Endothelial cell of umbilical vein (primary cell): Measurements from ENCODE around the gene MTX1. TPM values are rescaled to one million over a fixed set of nuclear protein-coding genes. Genes with fewer than 3 reads are reported as not detected.

Experiments
- BruUV-seq: library from RNA; stranded (reverse); fragments of 400-500 nt; replicated peaks from 2 replicates; lab custom pipeline; 2021; lab: Mats Ljungman, UMichigan
- CTCF ChIA-PET: fragments of 300-600, 350-600 bp; sonication (Branson Sonifier 250); formaldehyde crosslinking; loops from one replicate; lab custom pipeline; 2021; ENCODE audit warnings: antibody characterized with exemption, inconsistent platforms; lab: Charles Lee
- POLR2A ChIA-PET: fragments of 300-600, 350-600 bp; sonication (Branson Sonifier 250); formaldehyde crosslinking; loops from one replicate; lab custom pipeline; 2021; ENCODE audit warnings: antibody characterized with exemption, inconsistent platforms; lab: Charles Lee
- DNase-seq: peaks from one replicate; pipeline ENCODE4 v3.0.0-alpha.2; 2011; ENCODE audit warnings: low read depth, low spot score
- FAIRE-seq: peaks from 2 replicates; lab custom pipeline; 2011; peaks lifted over from hg19 to GRCh38; lab: Jason Lieb, UNC
- H2AFZ ChIP-seq: 2 replicates; pipeline ENCODE4 v1.6.0; 2012; ENCODE audit warnings: low read depth, low read length, control low read depth, inconsistent platforms
- H3K27ac ChIP-seq: 2 replicates; pipeline ENCODE4 v1.5.1; 2011; ENCODE audit warnings: low read depth, mild to moderate bottlenecking, control low read depth, low read length, moderate library complexity; ENCODE audit not compliant: insufficient read depth
- H3K27me3 ChIP-seq, 2 experiments: 2 replicates each; pipeline versions ENCODE4 v1.6.0 to v1.6.1; 2011; ENCODE audit warnings: low read length in 2 of 2, mixed read lengths in 1 of 2; ENCODE audit not compliant: control insufficient read depth in 2 of 2, insufficient read depth in 2 of 2
- H3K36me3 ChIP-seq, 2 experiments: 2 replicates in 1 of 2; 3 replicates in 1 of 2; pipeline ENCODE4 v1.5.1; 2011; ENCODE audit warnings: low read length in 2 of 2, mild to moderate bottlenecking in 1 of 2, moderate library complexity in 1 of 2; ENCODE audit not compliant: control insufficient read depth in 2 of 2, insufficient read depth in 2 of 2; ENCODE audit errors: extremely low read depth in 1 of 2
- H3K4me1 ChIP-seq: 3 replicates; pipeline ENCODE4 v1.5.1; 2011; ENCODE audit warnings: mild to moderate bottlenecking, low read length; ENCODE audit not compliant: control insufficient read depth, insufficient read depth; ENCODE audit errors: extremely low read depth
- H3K4me2 ChIP-seq: 2 replicates; pipeline ENCODE4 v1.6.1; 2011; ENCODE audit warnings: low read length, control low read depth, mixed read lengths; ENCODE audit not compliant: insufficient read depth
- H3K4me3 ChIP-seq, 3 experiments: fragments of 200-600 bp in 1 of 3; sonication (generic), shearing (Covaris generic) in 1 of 3; replicated peaks in 1 of 3; 2 replicates each; pipeline ENCODE4 v1.5.1; 2011 to 2016; ENCODE audit warnings: control low read depth in 3 of 3, low read length in 3 of 3, mild to moderate bottlenecking in 2 of 3, inconsistent platforms in 1 of 3, low read depth in 1 of 3, moderate library complexity in 1 of 3; ENCODE audit not compliant: insufficient read depth in 1 of 3
- H3K79me2 ChIP-seq: 2 replicates; pipeline ENCODE4 v1.6.0; 2012; ENCODE audit warnings: low read length, inconsistent platforms; ENCODE audit not compliant: control insufficient read depth, insufficient read depth
- H3K9ac ChIP-seq: replicated peaks from 2 replicates; pipeline ENCODE3; 2011; ENCODE audit warnings: low read length, control low read depth; ENCODE audit not compliant: insufficient read depth; ENCODE audit errors: extremely low read depth
- H3K9me1 ChIP-seq: replicated peaks from 3 replicates; pipeline ENCODE4 v1.6.0; 2011; ENCODE audit warnings: mild to moderate bottlenecking, low read length; ENCODE audit not compliant: control insufficient read depth, insufficient read depth; ENCODE audit errors: extremely low read depth
- H3K9me3 ChIP-seq: replicated peaks from 2 replicates; pipeline ENCODE4 v1.5.1; 2012; ENCODE audit warnings: low read length, inconsistent platforms; ENCODE audit not compliant: control insufficient read depth, insufficient read depth
- H4K20me1 ChIP-seq: replicated peaks from 2 replicates; pipeline ENCODE3; 2011; ENCODE audit warnings: mild to moderate bottlenecking, low read length; ENCODE audit not compliant: control insufficient read depth, insufficient read depth; ENCODE audit errors: extremely low read depth
- EZH2 ChIP-seq: IDR thresholded peaks from 2 replicates; pipeline ENCODE4 v1.6.1; 2012; ENCODE audit warnings: borderline replicate concordance, low read depth, mild to moderate bottlenecking, moderate library complexity, low read length, inconsistent platforms; ENCODE audit not compliant: severe bottlenecking
- FOS ChIP-seq: IDR thresholded peaks from 2 replicates; pipeline ENCODE4 v1.6.1; 2011; ENCODE audit warnings: mild to moderate bottlenecking, low read length, moderate library complexity, borderline replicate concordance; ENCODE audit not compliant: insufficient read depth
- GATA2 ChIP-seq: IDR thresholded peaks from 2 replicates; pipeline ENCODE4 v1.7.0; 2011; ENCODE audit warnings: low read depth, mild to moderate bottlenecking, moderate library complexity, mixed read lengths, low read length; ENCODE audit not compliant: insufficient read length, insufficient read depth
- JUN ChIP-seq: IDR thresholded peaks from 2 replicates; pipeline ENCODE4 v1.6.1; 2011; ENCODE audit warnings: borderline replicate concordance, low read depth; ENCODE audit not compliant: insufficient read length, insufficient read depth
- MYC ChIP-seq: IDR thresholded peaks from one replicate; pipeline ENCODE4 v1.6.1; 2011; ENCODE audit warnings: mild to moderate bottlenecking, low read depth, low read length
- POLR2A ChIP-seq: IDR thresholded peaks from 2 replicates; pipeline ENCODE4 v1.6.1; 2012; ENCODE audit warnings: low read depth, mild to moderate bottlenecking, control low read depth, low read length
- POLR2AphosphoS5 ChIP-seq: IDR thresholded peaks from 2 replicates; pipeline ENCODE4 v1.6.1; 2012; ENCODE audit warnings: low read depth, mild to moderate bottlenecking, control low read depth, low read length, moderate library complexity; ENCODE audit not compliant: insufficient read depth
- dilution Hi-C: fragments of 300-500 bp; cut with MboI; formaldehyde crosslinking; loops from one replicate; pipeline ENCODE4 v1.15.0; 2019; ENCODE audit warnings: low sequenced_read_pairs; ENCODE audit not compliant: extremely low pct_ligation_motif_present
- intact Hi-C: fragments of 100-400 bp; cut with micrococcal nuclease; formaldehyde crosslinking; loops from one replicate; pipeline ENCODE4 v1.10.0; 2022
- polyA plus RNA-seq, 4 experiments: library from polyadenylated mRNA; depleted of rRNA in 3 of 4; stranded (reverse) in 3 of 4; unstranded in 1 of 4; fragments of >200 nt; gene quantifications; 2 replicates each; pipeline versions ENCODE4 v1.2.1 to v1.2.3, GENCODE V29; 2011 to 2012; ENCODE audit warnings: missing spikeins in 1 of 4
- total RNA-seq: library from RNA; stranded (reverse); gene quantifications from 2 replicates; pipeline ENCODE4 v1.2.3, GENCODE V29; 2021
- TF ChIP-seq, protein P1 (sequence below): IDR thresholded peaks from 2 replicates; pipeline ENCODE4 v1.6.1; 2011; ENCODE audit not compliant: insufficient read depth, insufficient read length
- TF ChIP-seq, protein P2 (sequence below), 2 donors: IDR thresholded peaks; 1 replicate in 1 of 2; 2 replicates in 1 of 2; pipeline ENCODE4 v1.5.1; 2011; ENCODE audit warnings: low read length in 2 of 2, mild to moderate bottlenecking in 2 of 2, moderate library complexity in 2 of 2, control low read depth in 1 of 2, inconsistent platforms in 1 of 2, low read depth in 1 of 2; ENCODE audit not compliant: insufficient read depth in 1 of 2; ENCODE audit errors: extremely low read depth in 1 of 2

MTX1 gene
- total and polyA plus RNA-seq, 2 donors (not counting 3 experiments of a cell fraction or from before 2014, with no cell fraction given): 53.0 to 109 TPM

GRCh38 chr1:155182052-155182550 is 26.4 kb upstream of the MTX1 start:
- Histone ChIP-seq H3K9me1 (no peaks in the 10 kb centered on the region), H3K27ac (no peak overlapping the region), H3K36me3 (peaks cover 0 to 23% of the 10 kb centered on the region in 2 experiments), H4K20me1 (no peaks in the 10 kb centered on the region), H3K9ac (no peak overlapping the region), H2AFZ (no peak overlapping the region), H3K4me3 (no peak overlapping the region), H3K4me1 (no peaks in the 10 kb centered on the region), H3K9me3 (no peaks in the 10 kb centered on the region), H3K27me3 (no peaks in the 10 kb centered on the region), H3K4me2 (no peak overlapping the region), H3K79me2 (no peaks in the 10 kb centered on the region)
- DNase-seq (no peak), FAIRE-seq (no peak)
- ChIA-PET CTCF (interaction anchor here (1.9 kb wide), 2 partner anchors 9 to 11 kb away, joined by 4 to 6 read pairs; partner anchors contain the start of gene KRTCAP2), POLR2A (interaction anchor here (0.7 kb wide), 1 partner anchor 10 kb away, joined by 3 read pairs; no protein-coding TSS in a partner anchor)
- no TSS peak for BruUV-seq
- intact Hi-C loops (no loop called here), dilution Hi-C loops (no loop called here)
- no peak for TF ChIP-seq POLR2AphosphoS5
- TF ChIP-seq FOS: no peak
- no peak for TF ChIP-seq JUN
- TF ChIP-seq EZH2: no peak
- TF ChIP-seq, protein P1, sequence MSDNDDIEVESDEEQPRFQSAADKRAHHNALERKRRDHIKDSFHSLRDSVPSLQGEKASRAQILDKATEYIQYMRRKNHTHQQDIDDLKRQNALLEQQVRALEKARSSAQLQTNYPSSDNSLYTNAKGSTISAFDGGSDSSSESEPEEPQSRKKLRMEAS: no peak
- no peak for TF ChIP-seq POLR2A
- no peak for TF ChIP-seq MYC
- no peak for TF ChIP-seq GATA2
- TF ChIP-seq, protein P2, sequence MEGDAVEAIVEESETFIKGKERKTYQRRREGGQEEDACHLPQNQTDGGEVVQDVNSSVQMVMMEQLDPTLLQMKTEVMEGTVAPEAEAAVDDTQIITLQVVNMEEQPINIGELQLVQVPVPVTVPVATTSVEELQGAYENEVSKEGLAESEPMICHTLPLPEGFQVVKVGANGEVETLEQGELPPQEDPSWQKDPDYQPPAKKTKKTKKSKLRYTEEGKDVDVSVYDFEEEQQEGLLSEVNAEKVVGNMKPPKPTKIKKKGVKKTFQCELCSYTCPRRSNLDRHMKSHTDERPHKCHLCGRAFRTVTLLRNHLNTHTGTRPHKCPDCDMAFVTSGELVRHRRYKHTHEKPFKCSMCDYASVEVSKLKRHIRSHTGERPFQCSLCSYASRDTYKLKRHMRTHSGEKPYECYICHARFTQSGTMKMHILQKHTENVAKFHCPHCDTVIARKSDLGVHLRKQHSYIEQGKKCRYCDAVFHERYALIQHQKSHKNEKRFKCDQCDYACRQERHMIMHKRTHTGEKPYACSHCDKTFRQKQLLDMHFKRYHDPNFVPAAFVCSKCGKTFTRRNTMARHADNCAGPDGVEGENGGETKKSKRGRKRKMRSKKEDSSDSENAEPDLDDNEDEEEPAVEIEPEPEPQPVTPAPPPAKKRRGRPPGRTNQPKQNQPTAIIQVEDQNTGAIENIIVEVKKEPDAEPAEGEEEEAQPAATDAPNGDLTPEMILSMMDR (IDR thresholded peaks at IDR 0.05; ENCODE audit: extremely low read depth in 1 of 2, insufficient read depth in 1 of 2, low read depth in 1 of 2, low read length in 2 of 2): no peak
